ENCODE measurements around the gene IFI30. TPM values are rescaled to one million over a fixed set of nuclear protein-coding genes. Genes with fewer than 3 reads are reported as not detected.

Gene IFI30
- total RNA-seq, 1 experiment from 2014 or later, result 23.6 TPM

GRCh38 chr19:18160493-18160970 is 13.1 kb upstream of the IFI30 start:
- Mint-ChIP-seq H3K36me3 (ENCODE audit: insufficient read depth in 1 of 3, low read depth in 3 of 3) (peaks cover 19 to 36% (median 33%) of the 10 kb centered on the region in 3 experiments; a peak in 6 of 7 replicates), H3K4me1 (peaks cover 4 to 21% of the 10 kb centered on the region in 2 experiments; a peak in 2 of 4 replicates), H3K4me3 (peak overlapping the region in 1 of 2 experiments; percentile 61; a peak in 1 of 5 replicates), H3K9me3 (no peaks in the 10 kb centered on the region), H3K27ac (no peak overlapping the region), H3K27me3 (ENCODE audit: low read depth) (no peaks in the 10 kb centered on the region)
- no peak overlapping the region for H4K8ac ChIP-seq (replicated peaks; ENCODE audit: insufficient read length, low read depth, low read length)
- no peak overlapping the region for H3K4me2 ChIP-seq (ENCODE audit: insufficient read depth, insufficient read length, low read length)
- H4K20me1 ChIP-seq (ENCODE audit: control insufficient read depth, insufficient read depth, insufficient read length), result peaks cover under 1% of the 10 kb centered on the region
- H2AK5ac ChIP-seq (ENCODE audit: insufficient read length, low read length), result no peak overlapping the region
- no peak for TF ChIP-seq CTCF (conservative IDR thresholded peaks at IDR 0.05)
- no peak overlapping the region for H2BK120ac ChIP-seq (ENCODE audit: low read depth, low read length, poor library complexity, severe bottlenecking)
- H3K23me2 ChIP-seq (ENCODE audit: insufficient read length, low read depth, low read length, poor library complexity, severe bottlenecking), result peaks cover 3% of the 10 kb centered on the region
- no peak for DNase-seq
- H3K9me3 ChIP-seq (ENCODE audit: control insufficient read depth, low read depth, low read length), result no peaks in the 10 kb centered on the region
- no peak overlapping the region for H4K91ac ChIP-seq (ENCODE audit: insufficient read length, low read depth, low read length)
- no peak overlapping the region for H3K23ac ChIP-seq (ENCODE audit: insufficient read length, low read depth, low read length)
- H3K56ac ChIP-seq (ENCODE audit: insufficient read length, low read depth, low read length), result no peak overlapping the region
- no peak overlapping the region for H2AFZ ChIP-seq (ENCODE audit: low read length)
- no peak overlapping the region for H2BK20ac ChIP-seq (ENCODE audit: low read depth, low read length, poor library complexity, severe bottlenecking)
- H3K27ac ChIP-seq (ENCODE audit: insufficient read length, low read depth, low read length), result no peak overlapping the region
- H3T11ph ChIP-seq (ENCODE audit: low read length), result no peak overlapping the region
- no peak overlapping the region for H3K18ac ChIP-seq (ENCODE audit: insufficient read length, low read depth, low read length)
- H3K9ac ChIP-seq (ENCODE audit: extremely low read depth, insufficient read length, low read length), result no peak overlapping the region
- H2BK15ac ChIP-seq (ENCODE audit: low read depth, low read length), result no peak overlapping the region
- 0 out of 2 replicates have a peak, but pooled peaks cover 2% of the 10 kb centered on the region for H3K4me1 ChIP-seq (ENCODE audit: insufficient read depth, low read length)
- H2BK5ac ChIP-seq (ENCODE audit: insufficient read length, low read length), result no peak overlapping the region
- H3K4ac ChIP-seq (ENCODE audit: low read depth, low read length), result no peak overlapping the region
- H3K79me2 ChIP-seq (ENCODE audit: insufficient read depth, low read length), result no peaks in the 10 kb centered on the region
- H2BK12ac ChIP-seq (ENCODE audit: insufficient read length, low read depth, low read length), result no peak overlapping the region
- no peak overlapping the region for H4K5ac ChIP-seq (ENCODE audit: insufficient read length, low read depth, low read length)
- no peaks in the 10 kb centered on the region for H3K79me1 ChIP-seq (ENCODE audit: insufficient read depth, low read depth, low read length, poor library complexity, severe bottlenecking)
- no peak overlapping the region for H3K14ac ChIP-seq (ENCODE audit: insufficient read depth, low read length)
- no peaks in the 10 kb centered on the region for H3K27me3 ChIP-seq (ENCODE audit: insufficient read depth, low read length)
- WGBS (ENCODE audit: extremely low coverage, insufficient read length, low lambda C conversion rate), result no CpG with 5 or more reads among the region's 13 CpGs
